NCI-H2196 treated with DMSO at 0.1 percent for 48 hours (cell line): Measurements from ENCODE around the gene KREMEN1.

Experiments
- DNase-seq: peaks from one replicate; lab custom pipeline; 2025; ENCODE audit not compliant: unreplicated experiment; lab: John Stamatoyannopoulos, UW

KREMEN1 gene

GRCh38 chr22:29048822-29049654 lies 23.8 kb upstream of the KREMEN1 start:
- DNase-seq, result no peak

DNA sequence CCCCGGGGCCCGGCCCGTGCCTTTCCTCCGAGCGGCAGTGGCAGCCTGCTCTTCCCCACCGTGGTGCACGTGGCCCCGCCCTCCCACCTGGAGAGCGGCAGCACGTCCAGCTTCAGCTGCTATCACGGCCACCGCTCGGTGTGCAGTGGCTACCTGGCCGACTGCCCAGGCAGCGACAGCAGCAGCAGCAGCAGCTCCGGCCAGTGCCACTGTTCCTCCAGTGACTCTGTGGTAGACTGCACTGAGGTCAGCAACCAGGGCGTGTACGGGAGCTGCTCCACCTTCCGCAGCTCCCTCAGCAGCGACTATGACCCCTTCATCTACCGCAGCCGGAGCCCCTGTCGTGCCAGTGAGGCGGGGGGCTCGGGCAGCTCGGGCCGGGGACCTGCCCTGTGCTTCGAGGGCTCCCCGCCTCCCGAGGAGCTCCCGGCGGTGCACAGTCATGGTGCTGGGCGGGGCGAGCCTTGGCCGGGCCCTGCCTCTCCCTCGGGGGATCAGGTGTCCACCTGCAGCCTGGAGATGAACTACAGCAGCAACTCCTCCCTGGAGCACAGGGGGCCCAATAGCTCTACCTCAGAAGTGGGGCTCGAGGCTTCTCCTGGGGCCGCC lies 23.1 kb upstream of the KREMEN1 start:
- no peak for DNase-seq

DNA sequence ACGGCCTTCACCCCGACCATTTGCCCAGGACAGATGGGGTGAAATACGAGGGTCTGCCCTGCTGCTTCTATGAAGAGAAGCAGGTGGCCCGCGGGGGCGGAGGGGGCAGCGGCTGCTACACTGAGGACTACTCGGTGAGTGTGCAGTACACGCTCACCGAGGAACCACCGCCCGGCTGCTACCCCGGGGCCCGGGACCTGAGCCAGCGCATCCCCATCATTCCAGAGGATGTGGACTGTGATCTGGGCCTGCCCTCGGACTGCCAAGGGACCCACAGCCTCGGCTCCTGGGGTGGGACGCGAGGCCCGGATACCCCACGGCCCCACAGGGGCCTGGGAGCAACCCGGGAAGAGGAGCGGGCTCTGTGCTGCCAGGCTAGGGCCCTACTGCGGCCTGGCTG lies 22.4 kb upstream of the KREMEN1 start:
- no peak for DNase-seq

GRCh38 chr22:29053048-29053702 lies 19.7 kb upstream of the KREMEN1 start:
- no peak for DNase-seq

DNA sequence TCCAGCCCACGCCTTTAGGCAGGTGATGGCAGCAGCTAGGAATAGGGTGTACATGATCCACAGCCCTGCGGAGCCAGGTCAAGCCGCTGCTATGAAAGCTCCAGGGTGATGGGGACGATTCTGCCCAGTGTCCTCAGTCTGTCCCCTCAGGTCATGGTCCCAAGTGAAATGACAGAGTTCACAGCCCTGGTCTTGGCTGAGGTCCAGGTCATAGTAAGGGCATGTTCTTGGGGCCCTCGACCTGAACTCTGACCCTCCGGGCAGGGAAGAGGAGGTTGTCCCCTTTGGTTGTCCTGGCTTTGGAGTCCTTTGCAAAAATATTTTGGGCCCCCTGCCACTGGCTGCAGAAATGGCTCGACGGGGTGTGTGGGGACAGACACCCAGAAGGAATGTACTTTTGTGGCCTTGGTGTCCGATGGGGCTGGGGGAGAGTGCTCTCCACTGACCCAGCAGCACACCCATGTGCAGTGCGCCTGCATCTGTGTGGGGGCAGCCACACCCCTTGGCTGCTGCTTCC lies 18.5 kb upstream of the KREMEN1 start:
- DNase-seq, result no peak

- DNase-seq, result no peak
Observed at GRCh38 chr22:29055192-29055830, 17.5 kb upstream of the KREMEN1 start.

GRCh38 chr22:29056472-29056871 lies 16.4 kb upstream of the KREMEN1 start:
- DNase-seq, result no peak

- no peak for DNase-seq
Observed at GRCh38 chr22:29060251-29060869, 12.5 kb upstream of the KREMEN1 start.

- no peak for DNase-seq
Observed at GRCh38 chr22:29060931-29061330, 11.9 kb upstream of the KREMEN1 start.

GRCh38 chr22:29061773-29062172 lies 11.1 kb upstream of the KREMEN1 start, which contains the start of gene C22orf31:
C22orf31 (minus strand) TSS chr22:29061831; CDS start chr22:29061792, 39 bp downstream.
- no peak for DNase-seq

- no peak for DNase-seq
Observed at GRCh38 chr22:29062286-29062821, 10.5 kb upstream of the KREMEN1 start.

GRCh38 chr22:29065468-29066190 lies 7.2 kb upstream of the KREMEN1 start:
- no peak for DNase-seq

DNA sequence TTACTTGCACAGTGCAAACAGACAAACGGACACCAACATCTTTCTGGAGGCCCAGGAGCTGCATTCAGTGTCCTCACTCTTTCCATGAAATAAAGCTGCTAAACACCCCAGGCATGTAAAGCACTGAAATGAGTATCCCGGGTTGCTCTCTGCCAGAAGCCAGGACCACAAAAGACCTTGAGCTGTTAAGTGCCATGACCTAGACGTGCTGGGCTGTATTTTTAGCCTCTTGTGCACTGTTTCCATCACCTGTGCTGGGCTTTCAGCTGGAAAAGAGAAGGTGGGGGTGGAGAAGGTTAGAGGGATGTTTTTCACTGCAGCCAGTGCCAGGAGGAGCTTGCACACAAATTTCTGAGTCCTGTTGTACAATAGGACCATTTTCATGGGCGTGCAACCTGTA lies 3.4 kb upstream of the KREMEN1 start:
- no peak for DNase-seq

DNA sequence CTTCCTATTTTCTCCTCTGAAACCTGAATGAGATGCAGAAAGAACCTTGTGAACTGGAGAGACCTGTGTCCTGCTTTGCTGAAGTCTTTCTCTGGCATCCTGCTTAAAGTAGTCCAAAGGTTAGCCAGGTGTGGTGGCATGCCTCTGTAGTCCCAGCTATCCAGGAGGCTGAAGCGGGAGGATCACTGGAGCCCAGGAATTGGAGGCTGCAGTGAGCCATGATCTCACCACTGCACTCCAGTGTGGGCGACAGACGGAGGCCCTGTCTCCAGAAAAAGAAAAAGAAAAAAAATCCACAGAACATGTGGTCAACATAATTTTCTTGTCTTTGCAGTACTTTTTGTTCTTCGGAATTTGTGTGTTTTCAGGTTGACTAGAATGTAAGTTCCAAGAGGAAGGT lies 2.3 kb upstream of the KREMEN1 start:
- DNase-seq, result no peak

- DNase-seq, result no peak
Observed at GRCh38 chr22:29071261-29072045, 1.4 kb upstream of the KREMEN1 start.

DNA sequence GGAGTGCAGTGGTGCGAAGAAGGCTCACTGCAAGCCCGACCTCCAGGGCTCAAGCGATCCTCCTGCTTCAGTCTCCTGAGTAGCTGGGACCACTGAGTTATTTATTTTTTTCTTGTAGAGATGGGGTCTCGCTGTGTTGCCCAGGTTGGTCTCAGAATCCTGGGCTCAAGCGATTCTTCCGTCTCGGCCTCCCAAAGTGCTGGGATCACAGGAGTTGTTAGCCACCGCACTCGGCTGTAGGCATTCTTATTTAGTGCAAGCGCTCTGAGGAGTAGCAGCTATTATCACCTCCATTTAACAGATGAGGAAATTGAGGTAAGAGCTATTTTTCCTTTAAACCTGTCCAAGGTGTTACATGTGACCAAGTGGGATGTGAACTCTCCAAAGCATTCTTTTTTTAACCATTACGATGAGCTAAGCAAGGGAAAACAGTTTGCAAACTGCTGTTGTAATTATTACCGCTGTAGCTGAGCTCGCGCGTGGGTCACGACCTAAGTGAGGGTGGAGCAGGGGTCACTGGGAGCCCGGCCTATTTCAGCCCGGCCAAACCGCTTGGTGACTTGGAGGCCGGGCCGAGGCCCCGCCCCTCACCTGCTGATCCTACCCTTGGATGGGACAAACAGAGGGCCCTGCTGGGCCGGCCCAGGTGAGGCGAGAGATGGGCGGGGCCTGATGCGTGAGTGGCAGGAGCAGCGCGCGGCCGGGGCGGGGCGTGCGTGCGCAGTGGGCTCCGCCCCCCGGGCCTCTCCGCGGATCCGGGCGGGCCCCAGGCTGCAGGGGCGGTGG lies 449 bp upstream of the KREMEN1 start:
- DNase-seq, result peak; percentile 14

DNA sequence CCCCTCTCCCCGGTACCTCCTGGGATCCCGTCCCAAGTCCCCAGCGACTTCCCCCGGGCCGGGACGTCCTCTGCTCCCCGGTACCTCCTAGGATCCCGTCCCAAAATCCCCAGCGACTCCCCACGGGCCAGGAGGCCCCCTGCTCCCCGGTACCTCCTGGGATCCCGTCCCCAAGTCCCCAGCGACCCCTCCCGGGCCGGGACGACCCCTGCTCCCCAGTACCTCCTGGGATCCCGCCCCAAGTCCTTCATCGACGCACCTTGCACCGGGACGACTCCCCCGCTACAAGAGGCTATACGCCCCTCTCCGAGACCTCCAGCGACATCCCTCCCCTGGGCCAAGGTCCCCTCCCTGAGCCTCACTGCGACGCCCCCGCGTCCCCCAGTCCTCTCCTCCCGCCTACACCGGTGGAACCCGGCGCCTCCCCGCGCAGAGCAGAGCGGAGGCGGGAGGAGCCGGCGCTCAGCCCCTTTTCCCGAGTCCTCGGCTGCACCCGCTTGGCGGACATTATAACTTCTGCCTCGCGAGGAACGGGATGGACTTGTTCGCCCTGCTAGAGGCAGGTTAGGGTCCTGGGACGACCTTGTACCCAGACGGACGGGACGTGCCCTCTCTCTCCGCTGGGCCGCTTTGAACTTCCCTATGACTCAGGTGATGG lies 912 bp downstream of the KREMEN1 start:
- DNase-seq, result no peak

DNA sequence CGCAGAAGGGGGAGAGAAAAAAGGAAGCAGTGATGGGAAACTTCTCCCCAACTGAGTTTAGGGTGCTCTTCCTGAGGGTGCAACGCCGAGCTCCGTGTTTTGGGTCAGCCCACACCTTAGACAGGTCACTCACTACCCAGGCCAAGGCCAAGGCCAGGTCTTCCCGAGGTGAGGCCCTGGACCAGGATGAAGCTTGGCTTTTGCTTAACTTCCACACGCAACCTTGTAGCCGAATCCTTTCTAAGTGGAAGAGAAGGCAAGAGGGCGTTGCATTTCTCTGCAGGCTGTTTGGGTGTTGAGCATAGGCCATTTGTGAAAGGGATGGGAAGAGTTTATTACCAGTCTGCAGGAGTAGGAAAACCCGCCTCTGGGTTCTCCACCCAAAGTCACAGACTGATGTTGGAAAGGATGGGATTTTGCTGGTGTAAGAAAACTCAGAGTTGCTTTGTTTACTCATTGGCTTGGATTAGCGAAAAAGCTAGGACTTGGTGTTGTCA lies 1.5 kb downstream of the KREMEN1 start:
- DNase-seq, result no peak
